Colonic mucosa (tissue), 4 donors: ENCODE measurements around the gene ARHGAP9. TPM values are rescaled to one million over a fixed set of nuclear protein-coding genes. Genes with fewer than 3 reads are reported as not detected.
A peak's percentile ranks its signal among the peaks of the same experiment; 100 is the strongest.

Experiments used
- DNase-seq: peaks from one replicate; pipeline ENCODE4 v3.0.0-alpha.2; 2020
- H3K27ac ChIP-seq: fragments of 200-600 bp; one replicate; pipeline ENCODE4 v1.8.0; 2021
- H3K27me3 ChIP-seq: fragments of 200-600 bp; one replicate; pipeline ENCODE4 v1.8.0; 2021
- H3K36me3 ChIP-seq: fragments of 200-600 bp; one replicate; pipeline ENCODE4 v1.8.0; 2021
- H3K4me1 ChIP-seq: fragments of 200-600 bp; one replicate; pipeline ENCODE4 v1.8.0; 2021; ENCODE audit warnings: mild to moderate bottlenecking
- H3K4me3 ChIP-seq: fragments of 200-600 bp; one replicate; pipeline ENCODE4 v1.8.0; 2021
- H3K9ac ChIP-seq, 2 donors: one replicate each; pipeline ENCODE4 v1.7.0; 2013; ENCODE audit warnings: control low read depth in 2 of 2, low read depth in 2 of 2, low read length in 2 of 2
- H3K9me3 ChIP-seq: fragments of 200-600 bp; one replicate; pipeline ENCODE4 v1.8.0; 2021
- intact Hi-C: fragments of 100-400 bp; cut with DNase I; formaldehyde crosslinking; loops from one replicate; pipeline ENCODE4 v1.14.1; 2022
- total RNA-seq, 2 donors: library from RNA; stranded (reverse); fragmentation: NEBNext Ultra II Directional in 1 of 2; extraction: Animal tissue kit (Norgen Biotek cat#: 25700) in 1 of 2; gene quantifications; one replicate each; pipeline ENCODE4 v1.2.1, GENCODE V29; 2021
- TF ChIP-seq, protein P1 (sequence below): fragments of 200-600 bp; IDR thresholded peaks from one replicate; pipeline ENCODE4 v1.8.0; 2022; ENCODE audit warnings: antibody characterized with exemption, mild to moderate bottlenecking
- donor health status: healthy.
- donor health status: DM: no; HTN: no; CAD: no.
- donor health status: DM: no; HTN: no; CAD: no.

ARHGAP9 gene
- total RNA-seq, 2 donors from 2014 or later, result 5.5 to 6.5 TPM

DNA sequence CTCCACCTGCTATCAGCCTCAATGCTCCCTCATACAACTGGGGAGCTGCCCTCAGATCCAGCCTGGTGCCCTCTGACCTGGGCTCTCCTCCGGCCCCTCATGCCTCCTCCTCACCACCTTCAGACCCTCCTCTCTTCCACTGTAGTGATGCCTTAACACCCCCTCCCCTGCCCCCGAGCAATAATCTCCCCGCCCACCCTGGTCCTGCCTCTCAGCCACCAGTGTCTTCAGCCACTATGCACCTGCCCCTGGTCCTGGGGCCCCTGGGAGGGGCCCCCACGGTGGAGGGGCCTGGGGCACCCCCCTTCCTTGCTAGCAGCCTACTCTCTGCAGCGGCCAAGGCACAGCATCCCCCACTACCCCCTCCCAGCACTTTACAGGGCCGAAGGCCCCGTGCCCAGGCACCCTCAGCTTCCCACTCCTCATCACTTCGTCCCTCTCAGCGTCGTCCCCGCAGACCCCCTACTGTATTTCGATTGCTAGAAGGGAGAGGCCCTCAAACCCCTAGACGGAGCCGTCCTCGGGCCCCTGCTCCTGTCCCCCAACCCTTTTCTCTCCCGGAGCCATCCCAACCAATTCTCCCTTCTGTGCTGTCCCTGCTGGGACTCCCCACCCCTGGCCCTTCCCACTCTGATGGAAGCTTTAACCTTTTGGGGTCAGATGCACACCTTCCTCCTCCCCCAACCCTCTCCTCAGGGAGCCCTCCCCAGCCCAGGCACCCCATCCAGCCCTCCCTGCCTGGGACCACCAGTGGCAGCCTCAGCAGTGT lies 46.1 kb upstream of the ARHGAP9 start:
- H3K27me3 ChIP-seq, result no peaks in the 10 kb centered on the region
- DNase-seq, result no peak
- no peak overlapping the region for H3K27ac ChIP-seq
- TF ChIP-seq, protein P1, sequence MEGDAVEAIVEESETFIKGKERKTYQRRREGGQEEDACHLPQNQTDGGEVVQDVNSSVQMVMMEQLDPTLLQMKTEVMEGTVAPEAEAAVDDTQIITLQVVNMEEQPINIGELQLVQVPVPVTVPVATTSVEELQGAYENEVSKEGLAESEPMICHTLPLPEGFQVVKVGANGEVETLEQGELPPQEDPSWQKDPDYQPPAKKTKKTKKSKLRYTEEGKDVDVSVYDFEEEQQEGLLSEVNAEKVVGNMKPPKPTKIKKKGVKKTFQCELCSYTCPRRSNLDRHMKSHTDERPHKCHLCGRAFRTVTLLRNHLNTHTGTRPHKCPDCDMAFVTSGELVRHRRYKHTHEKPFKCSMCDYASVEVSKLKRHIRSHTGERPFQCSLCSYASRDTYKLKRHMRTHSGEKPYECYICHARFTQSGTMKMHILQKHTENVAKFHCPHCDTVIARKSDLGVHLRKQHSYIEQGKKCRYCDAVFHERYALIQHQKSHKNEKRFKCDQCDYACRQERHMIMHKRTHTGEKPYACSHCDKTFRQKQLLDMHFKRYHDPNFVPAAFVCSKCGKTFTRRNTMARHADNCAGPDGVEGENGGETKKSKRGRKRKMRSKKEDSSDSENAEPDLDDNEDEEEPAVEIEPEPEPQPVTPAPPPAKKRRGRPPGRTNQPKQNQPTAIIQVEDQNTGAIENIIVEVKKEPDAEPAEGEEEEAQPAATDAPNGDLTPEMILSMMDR, result no peak
- peaks cover 21% of the 10 kb centered on the region for H3K4me1 ChIP-seq
- no peak overlapping the region for H3K9ac ChIP-seq
- H3K9me3 ChIP-seq, result no peaks in the 10 kb centered on the region
- peaks cover 22% of the 10 kb centered on the region for H3K36me3 ChIP-seq
- intact Hi-C loops, result no loop called here
- H3K4me3 ChIP-seq, result no peak overlapping the region

DNA sequence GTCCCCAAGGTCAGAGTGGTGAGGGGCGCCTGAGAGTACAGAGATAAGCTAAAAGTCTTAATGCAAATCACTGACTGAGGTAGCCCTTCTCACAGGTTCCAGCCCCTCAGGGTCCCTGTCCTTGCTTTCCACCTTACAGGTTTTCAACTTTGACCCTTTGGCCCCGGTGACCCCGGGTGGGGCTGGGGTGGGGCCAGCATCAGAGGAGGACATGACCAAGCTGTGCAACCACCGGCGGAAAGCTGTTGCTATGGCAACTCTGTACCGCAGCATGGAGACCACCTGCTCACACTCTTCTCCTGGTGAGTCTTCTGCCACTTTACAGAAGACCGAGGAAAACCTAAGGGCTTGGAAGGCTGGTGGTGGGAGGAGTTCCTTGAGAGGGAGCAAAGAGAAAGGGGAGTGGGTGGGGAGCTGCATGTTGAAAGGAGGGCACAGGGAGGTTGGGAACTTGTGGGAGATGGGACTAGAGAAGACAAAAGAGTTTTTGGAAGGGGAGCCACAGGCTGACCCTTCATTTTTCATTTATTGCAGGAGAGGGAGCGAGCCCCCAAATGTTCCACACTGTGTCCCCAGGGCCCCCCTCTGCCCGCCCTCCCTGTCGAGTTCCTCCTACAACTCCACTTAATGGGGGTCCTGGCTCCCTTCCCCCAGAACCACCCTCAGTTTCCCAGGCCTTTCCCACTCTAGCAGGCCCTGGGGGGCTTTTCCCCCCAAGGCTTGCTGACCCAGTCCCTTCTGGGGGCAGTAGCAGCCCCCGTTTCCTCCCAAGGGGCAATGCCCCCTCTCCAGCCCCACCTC lies 45.3 kb upstream of the ARHGAP9 start:
- intact Hi-C loops, result loop anchor here (5.0 kb wide), 1 partner anchor 322 kb away; the partner anchor contains the start of gene CTDSP2
- Histone ChIP-seq H3K27me3 (no peaks in the 10 kb centered on the region), H3K9me3 (no peaks in the 10 kb centered on the region), H3K4me1 (peaks cover 21% of the 10 kb centered on the region), H3K27ac (no peak overlapping the region), H3K36me3 (peaks cover 15% of the 10 kb centered on the region), H3K9ac (no peak overlapping the region), H3K4me3 (no peak overlapping the region)
- DNase-seq, result peak; percentile 50
- TF ChIP-seq, protein P1, result no peak

DNA sequence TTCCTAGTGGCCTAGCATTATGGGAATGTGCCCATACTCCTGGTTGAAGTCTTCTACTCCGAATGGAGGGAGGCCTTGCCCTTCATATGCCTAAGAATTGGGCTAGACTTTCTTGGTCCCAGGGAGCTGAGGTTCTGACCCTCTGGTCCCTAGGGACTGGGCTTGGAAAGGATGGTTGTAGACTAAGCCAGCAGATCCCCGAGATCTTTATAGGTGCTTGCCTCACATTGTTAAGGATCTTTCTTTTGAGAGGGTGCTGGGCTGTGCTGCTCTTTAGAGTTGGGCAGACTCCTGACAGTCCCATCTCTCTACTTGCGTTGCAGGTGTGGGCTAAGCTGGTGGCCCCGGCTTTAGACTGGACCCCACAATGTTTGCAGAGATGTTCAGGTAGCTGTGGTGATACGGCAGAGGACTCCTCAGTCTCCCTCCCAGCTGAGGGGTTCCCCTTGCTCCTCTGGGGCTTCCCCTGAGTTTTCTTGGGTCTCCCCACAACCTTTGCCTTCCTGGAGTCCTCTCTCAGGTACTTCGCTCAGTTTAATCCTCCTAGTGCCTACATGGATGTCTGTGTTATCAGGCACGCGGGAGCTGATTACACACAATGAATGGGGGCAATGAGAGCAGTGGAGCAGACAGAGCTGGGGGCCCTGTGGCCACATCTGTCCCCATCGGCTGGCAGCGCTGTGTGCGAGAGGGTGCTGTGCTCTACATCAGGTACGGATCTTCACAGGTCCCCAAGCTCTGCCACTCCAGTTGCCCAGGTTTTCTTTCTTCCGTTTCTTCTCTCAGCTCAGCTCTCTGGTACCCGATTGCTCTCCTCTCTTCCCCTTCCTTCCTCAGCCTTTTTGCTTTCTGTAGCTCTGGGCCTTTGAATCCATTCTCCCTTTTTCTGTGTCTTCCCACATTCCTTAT lies 44.3 kb upstream of the ARHGAP9 start:
- Histone ChIP-seq H3K4me1 (peaks cover 22% of the 10 kb centered on the region), H3K27me3 (no peaks in the 10 kb centered on the region), H3K27ac (peak overlapping the region; percentile 98), H3K4me3 (peak overlapping the region; percentile 58), H3K9me3 (no peaks in the 10 kb centered on the region), H3K9ac (peak overlapping the region; percentile 75 to 80), H3K36me3 (peaks cover 15% of the 10 kb centered on the region)
- DNase-seq, result no peak
- intact Hi-C loops, result loop anchor here (5.0 kb wide), 1 partner anchor 323 kb away; the partner anchor contains the start of gene CTDSP2
- TF ChIP-seq, protein P1, result no peak

DNA sequence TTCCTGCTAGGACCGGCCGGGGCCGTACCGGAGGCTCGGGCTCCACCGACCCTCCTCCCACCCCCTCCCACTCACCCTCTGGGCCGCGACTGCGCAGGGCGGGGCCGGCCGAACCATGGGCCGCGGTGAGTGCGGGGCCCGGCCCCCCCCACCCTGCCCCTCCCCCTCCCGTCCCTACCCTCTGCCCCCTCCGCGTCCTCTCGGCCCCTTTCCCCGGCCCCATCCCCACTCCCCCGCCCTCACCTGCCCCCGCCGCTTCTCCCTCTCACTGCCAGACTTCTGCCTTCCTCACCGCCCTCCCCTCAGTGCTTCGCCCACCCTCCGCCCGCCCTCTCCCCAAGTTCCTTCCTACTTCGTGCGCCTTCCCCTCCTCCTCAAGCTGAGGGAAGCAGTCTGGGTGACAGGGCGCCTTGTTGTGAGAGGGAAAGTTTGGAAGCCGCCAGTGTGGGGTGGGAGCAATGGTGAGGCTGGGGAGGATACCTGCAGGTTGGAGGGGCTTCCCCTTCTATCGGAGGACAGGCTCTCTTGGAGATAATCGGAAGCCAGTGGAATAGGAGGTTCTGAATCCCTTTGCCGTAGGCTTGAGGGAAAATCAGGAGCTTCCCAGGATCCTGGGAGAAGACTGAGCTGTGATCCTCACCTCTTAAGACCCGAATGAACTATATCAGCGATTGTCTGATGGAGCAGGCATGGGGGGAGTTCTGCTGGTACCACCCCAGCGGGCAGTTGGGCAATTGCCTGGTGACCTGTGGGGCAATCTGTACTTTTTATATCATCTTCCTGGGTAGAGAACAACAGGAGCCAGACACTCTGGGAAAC lies 43.4 kb upstream of the ARHGAP9 start:
- intact Hi-C loops, result loop anchor here (5.0 kb wide), 1 partner anchor 324 kb away; the partner anchor contains the start of gene CTDSP2
- Histone ChIP-seq H3K27ac (peak overlapping the region; percentile 98), H3K9me3 (no peaks in the 10 kb centered on the region), H3K36me3 (peaks cover 15% of the 10 kb centered on the region), H3K4me3 (peak overlapping the region; percentile 58), H3K9ac (peak overlapping the region; percentile 75 to 80), H3K27me3 (no peaks in the 10 kb centered on the region), H3K4me1 (peaks cover 31% of the 10 kb centered on the region)
- DNase-seq, result peak; percentile 65
- TF ChIP-seq, protein P1, result no peak
